Stomach (tissue), 9 donors: ENCODE results near the gene ACOT7. TPM values are rescaled to one million over a fixed set of nuclear protein-coding genes. Genes with fewer than 3 reads are reported as not detected.

ENCODE experiments used
- DNase-seq, 2 donors: peaks; one replicate each; pipeline versions ENCODE4 v3.0.0 to v3.0.0-alpha.2; 2013 to 2019
- H3K27ac ChIP-seq, 5 donors: fragments of 200-600 bp in 4 of 5; sonication (generic) in 4 of 5; one replicate each; pipeline ENCODE4 v1.5.1; 2013 to 2019; ENCODE audit warnings: mild to moderate bottlenecking in 1 of 5, moderate library complexity in 1 of 5
- H3K27me3 ChIP-seq, 3 donors: fragments of 200-600 bp; sonication (generic); one replicate each; pipeline ENCODE4 v1.5.1; 2017 to 2019; ENCODE audit warnings: mixed run types in 1 of 3
- H3K36me3 ChIP-seq, 4 donors: fragments of 200-600 bp; sonication (generic); 1 replicate in 3 of 4; 2 replicates in 1 of 4; pipeline ENCODE4 v1.5.1; 2016 to 2019
- H3K4me1 ChIP-seq, 4 donors: fragments of 200-600 bp; sonication (generic); one replicate each; pipeline ENCODE4 v1.5.1; 2016 to 2019
- H3K4me3 ChIP-seq, 4 donors: fragments of 200-600 bp; sonication (generic) in 3 of 4; one replicate each; pipeline ENCODE4 v1.5.1; 2016 to 2019; ENCODE audit warnings: mild to moderate bottlenecking in 1 of 4
- H3K9me3 ChIP-seq, 4 donors: fragments of 200-600 bp; sonication (generic); one replicate each; pipeline ENCODE4 v1.5.1; 2016 to 2019
- EP300 ChIP-seq: sonication (generic); formaldehyde crosslinking; IDR thresholded peaks from one replicate; pipeline ENCODE4 v1.6.1; 2017; ENCODE audit warnings: antibody characterized with exemption
- POLR2A ChIP-seq, 4 donors: fragments of 450-650 bp; IDR thresholded peaks; one replicate each; pipeline ENCODE4 v1.6.1; 2016; ENCODE audit warnings: antibody characterized with exemption in 4 of 4, control low read depth in 2 of 4, mild to moderate bottlenecking in 1 of 4, moderate library complexity in 1 of 4
- POLR2AphosphoS5 ChIP-seq, 3 donors: sonication (generic); formaldehyde crosslinking; IDR thresholded peaks; one replicate each; pipeline ENCODE4 v1.6.1; 2016; ENCODE audit warnings: antibody characterized with exemption in 3 of 3
- WGBS, 5 donors: extraction: QIAGEN DNeasy Blood & Tissue Kit in 3 of 5; methylation state at CpG; one replicate each; pipeline versions ENCODE4 v1.1.5 to v1.1.7; 2013 to 2018; 5-methylcytosine and 5-hydroxymethylcytosine counted together
- intact Hi-C: fragments of 100-400 bp; cut with DNase I; formaldehyde crosslinking; loops from one replicate; pipeline ENCODE4 v1.15.1; 2023; ENCODE audit warnings: low total_unique reads
- polyA plus RNA-seq, 3 donors: library from polyadenylated mRNA; stranded (reverse); fragments of 200-250 nt; gene quantifications; one replicate each; pipeline ENCODE4 v1.2.3, GENCODE V29; 2013
- total RNA-seq, 5 donors: library from RNA; depleted of rRNA; stranded (reverse); fragments of >200 nt; gene quantifications; one replicate each; pipeline versions ENCODE4 v1.1.0 to v1.2.3, GENCODE V29; 2014 to 2016
- TF ChIP-seq, protein P1 (sequence below), 7 experiments: fragments of 450-650 bp in 4 of 7; fragments of 200-600 bp in 3 of 7; sonication (generic) in 3 of 7; IDR thresholded peaks; one replicate each; pipeline ENCODE4 v1.5.1; 2016 to 2019; ENCODE audit warnings: antibody characterized with exemption in 7 of 7, control low read depth in 2 of 7, mild to moderate bottlenecking in 1 of 7
- donor health status: healthy with polysubstance abuse.
- donor health status: Bipolar disorder and iron deficiency.
- donor health status: healthy.

The ACOT7 gene
- total and polyA plus RNA-seq, 8 donors: 9.4 to 69.8 (median 19.4) TPM; not detected in 1

DNA sequence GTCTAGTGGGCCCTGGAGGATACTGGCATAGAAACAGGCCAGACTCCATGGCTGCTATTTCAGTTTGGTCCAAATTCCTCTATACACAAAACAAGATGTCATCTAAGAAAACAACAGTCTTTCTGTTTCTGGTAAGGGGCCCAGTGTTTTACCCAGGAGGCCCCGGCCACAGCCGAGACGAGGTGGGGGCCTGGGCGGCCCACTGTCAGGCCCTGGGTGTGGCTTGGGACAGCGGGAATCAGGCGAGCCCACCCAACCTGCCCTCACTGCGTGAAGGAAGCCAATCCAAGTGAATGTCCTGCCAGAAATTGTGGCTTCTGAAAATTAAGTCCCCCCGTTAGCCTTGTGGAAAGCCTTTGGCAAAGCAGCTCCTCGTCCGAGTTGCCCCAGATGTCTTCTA lies 101.5 kb downstream of the ACOT7 start:
- DNase-seq: no peak
- H3K36me3 ChIP-seq: peaks cover 5 to 26% (median 17%) of the 10 kb centered on the region in 4 donors
- intact Hi-C loops: no loop called here
- no peak for TF ChIP-seq POLR2A (IDR thresholded peaks at IDR 0.05)
- TF ChIP-seq POLR2AphosphoS5 (IDR thresholded peaks at IDR 0.05): no peak
- TF ChIP-seq, protein P1, sequence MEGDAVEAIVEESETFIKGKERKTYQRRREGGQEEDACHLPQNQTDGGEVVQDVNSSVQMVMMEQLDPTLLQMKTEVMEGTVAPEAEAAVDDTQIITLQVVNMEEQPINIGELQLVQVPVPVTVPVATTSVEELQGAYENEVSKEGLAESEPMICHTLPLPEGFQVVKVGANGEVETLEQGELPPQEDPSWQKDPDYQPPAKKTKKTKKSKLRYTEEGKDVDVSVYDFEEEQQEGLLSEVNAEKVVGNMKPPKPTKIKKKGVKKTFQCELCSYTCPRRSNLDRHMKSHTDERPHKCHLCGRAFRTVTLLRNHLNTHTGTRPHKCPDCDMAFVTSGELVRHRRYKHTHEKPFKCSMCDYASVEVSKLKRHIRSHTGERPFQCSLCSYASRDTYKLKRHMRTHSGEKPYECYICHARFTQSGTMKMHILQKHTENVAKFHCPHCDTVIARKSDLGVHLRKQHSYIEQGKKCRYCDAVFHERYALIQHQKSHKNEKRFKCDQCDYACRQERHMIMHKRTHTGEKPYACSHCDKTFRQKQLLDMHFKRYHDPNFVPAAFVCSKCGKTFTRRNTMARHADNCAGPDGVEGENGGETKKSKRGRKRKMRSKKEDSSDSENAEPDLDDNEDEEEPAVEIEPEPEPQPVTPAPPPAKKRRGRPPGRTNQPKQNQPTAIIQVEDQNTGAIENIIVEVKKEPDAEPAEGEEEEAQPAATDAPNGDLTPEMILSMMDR (IDR thresholded peaks at IDR 0.05): no peak
- no peak for TF ChIP-seq EP300
- H3K4me3 ChIP-seq: no peak overlapping the region
- peaks cover 0 to 19% (median 10%) of the 10 kb centered on the region in 4 donors for H3K4me1 ChIP-seq
- peak overlapping the region in 1 of 5 donors; percentile 24 for H3K27ac ChIP-seq
- H3K9me3 ChIP-seq: no peaks in the 10 kb centered on the region
- H3K27me3 ChIP-seq: no peaks in the 10 kb centered on the region
- WGBS, 5 donors: 75 to 94% (median 79%) methylated on average over 10 of the region's 10 CpGs

DNA sequence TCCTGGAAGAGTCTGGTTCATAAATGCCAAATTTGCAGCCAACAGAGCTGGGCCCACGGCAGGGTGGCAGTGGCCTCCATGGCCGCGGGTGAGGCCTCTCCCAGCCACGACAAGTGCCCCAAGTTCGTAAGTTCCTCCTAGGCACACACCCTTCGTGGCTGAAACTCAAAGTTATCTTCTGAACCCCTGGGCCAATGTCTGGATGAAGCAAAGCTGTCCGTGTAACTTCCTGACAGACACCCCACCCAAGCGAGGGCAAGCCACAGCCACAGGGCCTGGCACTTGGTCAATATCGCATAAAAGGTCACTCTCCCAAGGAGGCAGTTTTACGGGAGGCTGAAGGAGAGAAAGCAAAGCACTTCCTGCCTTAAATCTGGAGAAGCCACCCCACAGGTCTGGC lies 104.9 kb downstream of the ACOT7 start:
- no peak overlapping the region for H3K4me3 ChIP-seq
- H3K27me3 ChIP-seq: no peaks in the 10 kb centered on the region
- DNase-seq: no peak
- H3K4me1 ChIP-seq: peaks cover 0 to 21% (median 12%) of the 10 kb centered on the region in 4 donors
- peak overlapping the region in 1 of 5 donors; percentile 53 for H3K27ac ChIP-seq
- intact Hi-C loops: no loop called here
- TF ChIP-seq POLR2AphosphoS5 (IDR thresholded peaks at IDR 0.05) (no peak), EP300 (no peak), POLR2A (IDR thresholded peaks at IDR 0.05) (no peak)
- TF ChIP-seq, protein P1 (IDR thresholded peaks at IDR 0.05): no peak
- H3K9me3 ChIP-seq: no peaks in the 10 kb centered on the region
- H3K36me3 ChIP-seq: peaks cover 2 to 14% (median 5%) of the 10 kb centered on the region in 4 donors
- WGBS, 5 donors: 78 to 85% (median 81%) methylated on average over 10 of the region's 10 CpGs

DNA sequence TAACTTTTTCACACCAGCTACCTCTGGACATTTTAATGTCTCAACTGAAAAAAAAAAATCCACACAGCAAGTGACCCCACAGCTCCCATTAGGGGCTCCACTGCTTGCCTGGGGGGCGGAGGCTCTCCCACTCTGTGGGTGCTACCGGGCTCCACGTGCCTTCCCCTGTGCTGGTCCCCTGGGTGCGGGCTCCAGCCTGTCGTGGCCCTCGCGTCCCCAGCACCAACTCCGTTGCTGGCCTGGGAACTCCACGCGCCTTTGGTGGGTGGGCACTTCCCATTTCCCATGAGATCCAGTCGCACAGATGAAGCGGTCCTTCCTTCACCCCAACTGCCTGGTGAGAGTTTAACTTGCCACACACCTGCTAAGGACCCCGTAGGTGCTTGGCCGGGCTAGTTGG lies 105.5 kb downstream of the ACOT7 start:
- DNase-seq: no peak
- Histone ChIP-seq H3K36me3 (peaks cover 0 to 8% (median 0%) of the 10 kb centered on the region in 4 donors), H3K4me1 (peaks cover 0 to 21% (median 12%) of the 10 kb centered on the region in 4 donors), H3K27ac (peak overlapping the region in 1 of 5 donors; percentile 53), H3K9me3 (no peaks in the 10 kb centered on the region), H3K4me3 (no peak overlapping the region), H3K27me3 (no peaks in the 10 kb centered on the region)
- TF ChIP-seq POLR2AphosphoS5 (IDR thresholded peaks at IDR 0.05): no peak
- TF ChIP-seq EP300: no peak
- TF ChIP-seq POLR2A (IDR thresholded peaks at IDR 0.05): no peak
- TF ChIP-seq, protein P1 (IDR thresholded peaks at IDR 0.05): no peak
- intact Hi-C loops: no loop called here
- WGBS, 5 donors: 87 to 97% (median 93%) methylated on average over 12 to 14 of the region's 14 CpGs

DNA sequence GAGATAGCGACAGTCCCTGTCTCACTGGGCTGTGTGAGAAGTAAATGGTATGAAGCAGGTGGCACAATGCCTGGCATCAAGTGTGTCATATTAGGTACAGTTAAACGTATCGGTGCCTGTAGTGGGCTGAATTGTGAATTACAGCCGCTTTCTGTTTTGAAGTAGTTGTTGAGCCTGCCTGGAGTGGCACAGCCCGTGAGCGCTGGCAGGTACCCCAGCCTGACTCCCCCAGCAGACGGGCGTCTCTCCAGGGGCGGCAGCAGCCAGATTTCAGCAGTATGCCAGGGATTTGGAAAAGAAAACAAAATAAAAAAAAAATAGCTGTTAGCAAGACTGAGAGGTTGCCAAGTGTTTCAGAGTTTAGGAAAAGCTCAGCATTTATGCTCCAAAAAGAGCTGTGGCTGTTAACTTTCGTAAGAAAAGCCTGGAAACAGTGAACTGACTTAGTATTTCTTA lies 106.1 kb downstream of the ACOT7 start:
- intact Hi-C loops: no loop called here
- no peaks in the 10 kb centered on the region for H3K27me3 ChIP-seq
- TF ChIP-seq, protein P1 (IDR thresholded peaks at IDR 0.05): no peak
- TF ChIP-seq POLR2AphosphoS5 (IDR thresholded peaks at IDR 0.05): no peak
- TF ChIP-seq POLR2A (IDR thresholded peaks at IDR 0.05): no peak
- no peak for TF ChIP-seq EP300
- no peak overlapping the region for H3K4me3 ChIP-seq
- peak in 1 of 2 donors; percentile 61 for DNase-seq
- no peaks in the 10 kb centered on the region for H3K9me3 ChIP-seq
- peak overlapping the region in 1 of 5 donors; percentile 53 for H3K27ac ChIP-seq
- 70 to 82% (median 78%) methylated on average over 10 of the region's 10 CpGs for WGBS, 5 donors
- peaks cover 0 to 21% (median 12%) of the 10 kb centered on the region in 4 donors for H3K4me1 ChIP-seq
- peaks cover 0 to 7% (median 0%) of the 10 kb centered on the region in 4 donors for H3K36me3 ChIP-seq
